Caco-2 (cell line): ENCODE measurements around the gene TMEM132E. TPM values are rescaled to one million over a fixed set of nuclear protein-coding genes. Genes with fewer than 3 reads are reported as not detected.

Experiments used
- BruUV-seq: library from RNA; stranded (reverse); fragments of 400-500 nt; replicated peaks from 2 replicates; lab custom pipeline; 2021; lab: Mats Ljungman, UMichigan
- CTCF ChIA-PET: fragments of 300-600 bp; sonication (Branson Sonifier 250); formaldehyde crosslinking; loops from one replicate; lab custom pipeline; 2022; ENCODE audit warnings: antibody characterized with exemption; lab: Charles Lee
- POLR2A ChIA-PET: fragments of 300-600 bp; sonication (Branson Sonifier 250); formaldehyde crosslinking; loops from one replicate; lab custom pipeline; 2022; ENCODE audit warnings: antibody characterized with exemption; lab: Charles Lee
- DNase-seq, 2 experiments: peaks; one replicate each; pipeline versions ENCODE4 v3.0.0 to v3.0.0-alpha.2; 2020 to 2022
- H3K27me3 ChIP-seq: replicated peaks from 2 replicates; pipeline ENCODE4 v1.6.0; 2011; ENCODE audit warnings: low read length; ENCODE audit not compliant: control insufficient read depth, insufficient read depth
- H3K36me3 ChIP-seq: 2 replicates; pipeline ENCODE4 v1.5.1; 2011; ENCODE audit warnings: low read length; ENCODE audit not compliant: control insufficient read depth, insufficient read depth
- H3K4me1 ChIP-seq: fragments of 250-450 bp; sonication (Bioruptor Pico); 2 replicates; pipeline ENCODE4 v1.5.1; 2020; ENCODE audit warnings: mild to moderate bottlenecking
- H3K4me3 ChIP-seq: 2 replicates; pipeline ENCODE4 v1.5.1; 2011; ENCODE audit warnings: low read depth, mild to moderate bottlenecking, control low read depth, low read length
- H3K9me3 ChIP-seq: fragments of 250-450 bp; sonication (Bioruptor Pico); 2 replicates; pipeline ENCODE4 v1.5.1; 2020; ENCODE audit warnings: mild to moderate bottlenecking, moderate library complexity
- H3K27ac Mint-ChIP-seq: one replicate; pipeline ENCODE4 v1.8.0; 2022; ENCODE audit warnings: mixed read lengths; ENCODE audit not compliant: unreplicated experiment
- H3K27me3 Mint-ChIP-seq: one replicate; pipeline ENCODE4 v1.8.0; 2022; ENCODE audit warnings: mixed read lengths; ENCODE audit not compliant: insufficient read depth, unreplicated experiment
- H3K36me3 Mint-ChIP-seq: one replicate; pipeline ENCODE4 v1.8.0; 2022; ENCODE audit warnings: mild to moderate bottlenecking, mixed read lengths; ENCODE audit not compliant: insufficient read depth, unreplicated experiment
- H3K4me1 Mint-ChIP-seq: one replicate; pipeline ENCODE4 v1.8.0; 2022; ENCODE audit warnings: low read depth, mixed read lengths; ENCODE audit not compliant: unreplicated experiment
- H3K4me3 Mint-ChIP-seq: one replicate; pipeline ENCODE4 v1.8.0; 2022; ENCODE audit warnings: mild to moderate bottlenecking, moderate library complexity, mixed read lengths; ENCODE audit not compliant: unreplicated experiment
- H3K9me3 Mint-ChIP-seq: one replicate; pipeline ENCODE4 v1.8.0; 2022; ENCODE audit warnings: mixed read lengths; ENCODE audit not compliant: unreplicated experiment
- intact Hi-C: fragments of 100-400 bp; cut with micrococcal nuclease; formaldehyde crosslinking; loops from one replicate; pipeline ENCODE4 v1.10.0; 2022; ENCODE audit not compliant: unreplicated experiment
- total RNA-seq: library from RNA; stranded (reverse); gene quantifications from 2 replicates; pipeline ENCODE4 v1.2.3, GENCODE V29; 2022
- TF ChIP-seq, protein P1 (sequence below), 2 experiments: fragments of 200-600 bp in 1 of 2; IDR thresholded peaks; 1 replicate in 1 of 2; 2 replicates in 1 of 2; pipeline versions ENCODE4 v1.5.1 to v1.8.0; 2011 to 2022; ENCODE audit warnings: antibody characterized with exemption in 1 of 2, control low read depth in 1 of 2, inconsistent platforms in 1 of 2, low read depth in 1 of 2, low read length in 1 of 2, mild to moderate bottlenecking in 1 of 2, moderate library complexity in 1 of 2; ENCODE audit not compliant: insufficient read depth in 1 of 2, severe bottlenecking in 1 of 2, unreplicated experiment in 1 of 2

Gene TMEM132E
- total RNA-seq, 1 experiment from 2014 or later = 0.07 TPM

- Histone ChIP-seq H3K27me3 (no peaks in the 10 kb centered on the region; the same call in 1 of the 2 replicates), H3K9me3 (no peaks in the 10 kb centered on the region), H3K36me3 (no peaks in the 10 kb centered on the region), H3K4me1 (peaks cover 5% of the 10 kb centered on the region; the same call in 1 of the 2 replicates), H3K4me3 (no peak overlapping the region)
- Mint-ChIP-seq H3K9me3 (no peaks in the 10 kb centered on the region), H3K27ac (no peak overlapping the region), H3K27me3 (peaks cover 20% of the 10 kb centered on the region), H3K4me1 (peaks cover 18% of the 10 kb centered on the region), H3K4me3 (no peak overlapping the region), H3K36me3 (no peaks in the 10 kb centered on the region)
- TF ChIP-seq, protein P1, sequence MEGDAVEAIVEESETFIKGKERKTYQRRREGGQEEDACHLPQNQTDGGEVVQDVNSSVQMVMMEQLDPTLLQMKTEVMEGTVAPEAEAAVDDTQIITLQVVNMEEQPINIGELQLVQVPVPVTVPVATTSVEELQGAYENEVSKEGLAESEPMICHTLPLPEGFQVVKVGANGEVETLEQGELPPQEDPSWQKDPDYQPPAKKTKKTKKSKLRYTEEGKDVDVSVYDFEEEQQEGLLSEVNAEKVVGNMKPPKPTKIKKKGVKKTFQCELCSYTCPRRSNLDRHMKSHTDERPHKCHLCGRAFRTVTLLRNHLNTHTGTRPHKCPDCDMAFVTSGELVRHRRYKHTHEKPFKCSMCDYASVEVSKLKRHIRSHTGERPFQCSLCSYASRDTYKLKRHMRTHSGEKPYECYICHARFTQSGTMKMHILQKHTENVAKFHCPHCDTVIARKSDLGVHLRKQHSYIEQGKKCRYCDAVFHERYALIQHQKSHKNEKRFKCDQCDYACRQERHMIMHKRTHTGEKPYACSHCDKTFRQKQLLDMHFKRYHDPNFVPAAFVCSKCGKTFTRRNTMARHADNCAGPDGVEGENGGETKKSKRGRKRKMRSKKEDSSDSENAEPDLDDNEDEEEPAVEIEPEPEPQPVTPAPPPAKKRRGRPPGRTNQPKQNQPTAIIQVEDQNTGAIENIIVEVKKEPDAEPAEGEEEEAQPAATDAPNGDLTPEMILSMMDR (IDR thresholded peaks at IDR 0.05; ENCODE audit: insufficient read depth in 1 of 2, low read depth in 1 of 2, low read length in 1 of 2, severe bottlenecking in 1 of 2, unreplicated experiment in 1 of 2) = no peak
- no TSS peak for BruUV-seq
- DNase-seq = no peak
- ChIA-PET POLR2A (no interaction called here), CTCF (no interaction called here)
- intact Hi-C loops = no loop called here
Observed at GRCh38 chr17:34628879-34629278, 49.5 kb downstream of the TMEM132E start.

GRCh38 chr17:34633351-34633750 lies 54.0 kb downstream of the TMEM132E start:
- peaks cover 13% of the 10 kb centered on the region for H3K4me1 Mint-ChIP-seq
- intact Hi-C loops = no loop called here

DNA sequence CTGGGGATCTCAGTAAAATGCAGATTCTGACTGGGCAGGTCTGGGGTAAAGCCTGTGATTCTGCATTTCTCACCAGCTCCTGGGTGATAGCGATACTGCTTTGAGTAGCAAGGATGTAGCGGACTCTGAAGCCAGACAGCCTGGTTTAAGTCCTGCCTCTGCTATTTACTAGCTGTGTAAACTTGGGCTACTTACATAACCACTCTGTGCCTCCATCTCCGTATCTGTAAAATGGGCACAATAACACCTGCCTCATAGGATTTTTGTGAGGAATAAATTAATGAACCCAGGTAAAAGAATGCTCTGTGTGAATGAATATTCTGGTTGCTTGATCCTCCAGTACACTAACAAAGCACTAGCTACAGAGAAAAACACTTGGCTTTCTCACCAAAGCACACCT lies 54.4 kb downstream of the TMEM132E start:
- Mint-ChIP-seq H3K27me3 (peaks cover 18% of the 10 kb centered on the region), H3K27ac (no peak overlapping the region), H3K4me1 (peaks cover 13% of the 10 kb centered on the region), H3K9me3 (no peaks in the 10 kb centered on the region), H3K36me3 (no peaks in the 10 kb centered on the region), H3K4me3 (no peak overlapping the region)
- DNase-seq = no peak
- TF ChIP-seq, protein P1 (IDR thresholded peaks at IDR 0.05; ENCODE audit: insufficient read depth in 1 of 2, low read depth in 1 of 2, low read length in 1 of 2, severe bottlenecking in 1 of 2, unreplicated experiment in 1 of 2) = no peak
- no TSS peak for BruUV-seq
- Histone ChIP-seq H3K4me1 (peaks cover 7% of the 10 kb centered on the region; the same call in 1 of the 2 replicates), H3K4me3 (no peak overlapping the region), H3K27me3 (no peaks in the 10 kb centered on the region; the same call in 1 of the 2 replicates), H3K36me3 (no peaks in the 10 kb centered on the region), H3K9me3 (no peaks in the 10 kb centered on the region)
- ChIA-PET CTCF (no interaction called here), POLR2A (no interaction called here)
- intact Hi-C loops = no loop called here

More at GRCh38 chr17:34633351-34633750, 54.0 kb downstream of the TMEM132E start:
- no peak for DNase-seq
- no peaks in the 10 kb centered on the region for H3K9me3 ChIP-seq
- no peak overlapping the region for H3K27ac Mint-ChIP-seq
- BruUV-seq = no TSS peak
- H3K36me3 ChIP-seq = no peaks in the 10 kb centered on the region
- no peak overlapping the region for H3K4me3 ChIP-seq
- peaks cover 18% of the 10 kb centered on the region for H3K27me3 Mint-ChIP-seq
- POLR2A ChIA-PET = no interaction called here
- no peaks in the 10 kb centered on the region for H3K36me3 Mint-ChIP-seq
- TF ChIP-seq, protein P1 (IDR thresholded peaks at IDR 0.05; ENCODE audit: insufficient read depth in 1 of 2, low read depth in 1 of 2, low read length in 1 of 2, severe bottlenecking in 1 of 2, unreplicated experiment in 1 of 2) = no peak
- H3K4me1 ChIP-seq = peaks cover 7% of the 10 kb centered on the region; the same call in 1 of the 2 replicates
- CTCF ChIA-PET = no interaction called here
- H3K27me3 ChIP-seq = no peaks in the 10 kb centered on the region; the same call in 1 of the 2 replicates
- no peaks in the 10 kb centered on the region for H3K9me3 Mint-ChIP-seq
- H3K4me3 Mint-ChIP-seq = no peak overlapping the region
